Activated CD8-positive, alpha-beta memory T cell treated with anti-CD3 and anti-CD28 coated beads, Interleukin-2, amount 50 U/mL, for 1 hour (primary cell): ENCODE results near the gene USP17L12.
"Not testable (repeated sequence)": the region's sequence is repeated elsewhere in the genome, so short reads cannot be mapped to it uniquely, and the experiment has no call there.

Experiments used
- DNase-seq: peaks from one replicate; pipeline ENCODE4 v3.0.0-alpha.2; 2020; ENCODE audit errors: extremely low read depth

The USP17L12 gene, protein sequence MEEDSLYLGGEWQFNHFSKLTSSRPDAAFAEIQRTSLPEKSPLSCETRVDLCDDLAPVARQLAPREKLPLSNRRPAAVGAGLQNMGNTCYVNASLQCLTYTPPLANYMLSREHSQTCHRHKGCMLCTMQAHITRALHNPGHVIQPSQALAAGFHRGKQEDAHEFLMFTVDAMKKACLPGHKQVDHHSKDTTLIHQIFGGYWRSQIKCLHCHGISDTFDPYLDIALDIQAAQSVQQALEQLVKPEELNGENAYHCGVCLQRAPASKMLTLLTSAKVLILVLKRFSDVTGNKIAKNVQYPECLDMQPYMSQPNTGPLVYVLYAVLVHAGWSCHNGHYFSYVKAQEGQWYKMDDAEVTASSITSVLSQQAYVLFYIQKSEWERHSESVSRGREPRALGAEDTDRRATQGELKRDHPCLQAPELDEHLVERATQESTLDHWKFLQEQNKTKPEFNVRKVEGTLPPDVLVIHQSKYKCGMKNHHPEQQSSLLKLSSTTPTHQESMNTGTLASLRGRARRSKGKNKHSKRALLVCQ

DNA sequence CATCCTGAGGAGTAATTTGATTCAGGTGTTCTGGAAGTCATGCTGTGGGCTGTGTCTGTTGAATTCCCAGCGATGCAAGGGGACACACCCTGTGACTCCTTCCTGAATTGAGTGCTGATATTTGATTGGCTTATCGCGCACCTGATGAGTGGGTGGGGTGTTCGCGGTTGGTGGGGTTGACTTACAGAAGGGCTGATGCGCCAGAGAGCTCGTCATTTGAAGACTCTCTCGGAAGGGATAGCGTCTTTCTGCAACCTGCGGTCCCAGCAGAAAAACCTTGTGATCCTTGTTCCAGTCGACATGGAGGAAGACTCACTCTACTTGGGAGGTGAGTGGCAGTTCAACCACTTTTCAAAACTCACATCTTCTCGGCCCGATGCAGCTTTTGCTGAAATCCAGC is at the start of gene USP17L12:
Gene USP17L12 (plus strand): TSS at position 301 of the 400 bp plus-strand sequence. CDS start 0 bp downstream, at position 301.
- not testable (repeated sequence) for DNase-seq

DNA sequence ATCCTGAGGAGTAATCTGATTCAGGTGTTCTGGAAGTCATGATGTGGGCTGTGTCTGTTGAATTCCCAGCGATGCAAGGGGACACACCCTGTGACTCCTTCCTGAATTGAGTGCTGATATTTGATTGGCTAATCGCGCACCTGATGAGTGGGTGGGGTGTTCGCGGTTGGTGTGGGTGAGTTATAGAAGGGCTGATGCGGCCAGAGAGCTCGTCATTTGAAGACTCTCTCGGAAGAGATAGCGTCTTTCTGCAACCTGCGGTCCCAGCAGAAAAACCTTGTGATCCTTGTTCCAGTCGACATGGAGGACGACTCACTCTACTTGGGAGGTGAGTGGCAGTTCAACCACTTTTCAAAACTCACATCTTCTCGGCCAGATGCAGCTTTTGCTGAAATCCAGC is 9.6 kb upstream of the USP17L12 start, which contains the start of gene USP17L10:
Gene USP17L10 (plus strand): TSS at position 301 of the 400 bp plus-strand sequence. CDS start 0 bp downstream, at position 301.
- DNase-seq = not testable (repeated sequence)

DNA sequence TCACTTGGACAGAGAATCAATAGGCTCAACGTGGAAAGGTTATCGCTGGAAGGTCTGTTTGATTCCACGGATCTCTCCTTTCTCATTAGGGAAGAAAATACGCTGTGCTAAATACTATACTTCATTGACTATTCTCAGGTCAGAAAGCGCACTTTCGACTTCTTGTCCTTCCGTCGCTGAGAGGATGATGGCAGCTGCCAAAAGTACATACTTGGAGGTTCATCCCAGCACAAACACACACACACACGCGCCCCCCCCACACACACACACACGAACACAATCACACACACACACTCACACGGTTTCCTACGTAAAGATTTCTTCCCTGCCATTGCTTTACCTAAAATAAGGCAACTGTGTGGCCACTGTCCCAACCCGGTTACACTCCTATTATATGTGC is 5.3 kb upstream of the USP17L12 start:
- not testable (repeated sequence) for DNase-seq

DNA sequence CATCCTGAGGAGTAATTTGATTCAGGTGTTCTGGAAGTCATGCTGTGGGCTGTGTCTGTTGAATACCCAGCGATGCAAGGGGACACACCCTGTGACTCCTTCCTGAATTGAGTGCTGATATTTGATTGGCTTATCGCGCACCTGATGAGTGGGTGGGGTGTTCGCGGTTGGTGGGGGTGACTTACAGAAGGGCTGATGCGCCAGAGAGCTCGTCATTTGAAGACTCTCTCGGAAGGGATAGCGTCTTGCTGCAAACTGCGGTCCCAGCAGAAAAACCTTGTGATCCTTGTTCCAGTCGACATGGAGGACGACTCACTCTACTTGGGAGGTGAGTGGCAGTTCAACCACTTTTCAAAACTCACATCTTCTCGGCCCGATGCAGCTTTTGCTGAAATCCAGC is 4.8 kb upstream of the USP17L12 start, which contains the start of gene USP17L11:
Gene USP17L11 (plus strand): TSS at position 301 of the 400 bp plus-strand sequence. CDS start 0 bp downstream, at position 301.
- DNase-seq = not testable (repeated sequence)

DNA sequence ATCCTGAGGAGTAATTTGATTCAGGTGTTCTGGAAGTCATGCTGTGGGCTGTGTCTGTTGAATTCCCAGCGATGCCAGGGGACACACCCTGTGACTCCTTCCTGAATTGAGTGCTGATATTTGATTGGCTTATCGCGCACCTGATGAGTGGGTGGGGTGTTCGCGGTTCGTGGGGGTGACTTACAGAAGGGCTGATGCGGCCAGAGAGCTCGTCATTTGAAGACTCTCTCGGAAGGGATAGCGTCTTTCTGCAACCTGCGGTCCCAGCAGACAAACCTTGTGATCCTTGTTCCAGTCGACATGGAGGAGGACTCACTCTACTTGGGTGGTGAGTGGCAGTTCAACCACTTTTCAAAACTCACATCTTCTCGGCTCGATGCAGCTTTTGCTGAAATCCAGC is 4.6 kb downstream of the USP17L12 start, which contains the start of gene USP17L13:
Gene USP17L13 (plus strand): TSS at position 301 of the 400 bp plus-strand sequence. CDS start 0 bp downstream, at position 301.
- DNase-seq = not testable (repeated sequence)

DNA sequence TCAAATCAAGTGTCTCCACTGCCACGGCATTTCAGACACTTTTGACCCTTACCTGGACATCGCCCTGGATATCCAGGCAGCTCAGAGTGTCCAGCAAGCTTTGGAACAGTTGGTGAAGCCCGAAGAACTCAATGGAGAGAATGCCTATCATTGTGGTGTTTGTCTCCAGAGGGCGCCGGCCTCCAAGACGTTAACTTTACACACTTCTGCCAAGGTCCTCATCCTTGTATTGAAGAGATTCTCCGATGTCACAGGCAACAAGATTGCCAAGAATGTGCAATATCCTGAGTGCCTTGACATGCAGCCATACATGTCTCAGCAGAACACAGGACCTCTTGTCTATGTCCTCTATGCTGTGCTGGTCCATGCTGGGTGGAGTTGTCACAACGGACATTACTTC is 10.3 kb downstream of the USP17L12 start:
- DNase-seq = not testable (repeated sequence)

DNA sequence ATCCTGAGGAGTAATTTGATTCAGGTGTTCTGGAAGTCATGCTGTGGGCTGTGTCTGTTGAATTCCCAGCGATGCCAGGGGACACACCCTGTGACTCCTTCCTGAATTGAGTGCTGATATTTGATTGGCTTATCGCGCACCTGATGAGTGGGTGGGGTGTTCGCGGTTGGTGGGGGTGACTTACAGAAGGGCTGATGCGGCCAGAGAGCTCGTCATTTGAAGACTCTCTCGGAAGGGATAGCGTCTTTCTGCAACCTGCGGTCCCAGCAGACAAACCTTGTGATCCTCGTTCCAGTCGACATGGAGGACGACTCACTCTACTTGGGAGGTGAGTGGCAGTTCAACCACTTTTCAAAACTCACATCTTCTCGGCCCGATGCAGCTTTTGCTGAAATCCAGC is 14.1 kb downstream of the USP17L12 start, which contains the start of gene USP17L15:
Gene USP17L15 (plus strand): TSS at position 301 of the 400 bp plus-strand sequence. CDS start 0 bp downstream, at position 301.
- not testable (repeated sequence) for DNase-seq

DNA sequence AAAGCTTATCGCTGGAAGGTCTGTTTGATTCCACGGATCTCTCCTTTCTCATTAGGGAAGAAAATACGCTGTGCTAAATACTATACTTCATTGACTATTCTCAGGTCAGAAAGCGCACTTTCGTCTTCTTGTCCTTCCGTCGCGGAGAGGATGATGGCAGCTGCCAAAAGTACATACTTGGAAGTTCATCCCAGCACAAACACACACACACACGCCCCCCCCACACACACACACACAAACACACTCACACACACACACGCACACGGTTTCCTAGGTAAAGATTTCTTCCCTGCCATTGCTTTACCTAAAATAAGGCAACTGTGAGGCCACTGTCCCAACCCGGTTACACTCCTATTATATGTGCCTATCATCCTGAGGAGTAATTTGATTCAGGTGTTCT is 18.5 kb downstream of the USP17L12 start:
- DNase-seq = not testable (repeated sequence)

DNA sequence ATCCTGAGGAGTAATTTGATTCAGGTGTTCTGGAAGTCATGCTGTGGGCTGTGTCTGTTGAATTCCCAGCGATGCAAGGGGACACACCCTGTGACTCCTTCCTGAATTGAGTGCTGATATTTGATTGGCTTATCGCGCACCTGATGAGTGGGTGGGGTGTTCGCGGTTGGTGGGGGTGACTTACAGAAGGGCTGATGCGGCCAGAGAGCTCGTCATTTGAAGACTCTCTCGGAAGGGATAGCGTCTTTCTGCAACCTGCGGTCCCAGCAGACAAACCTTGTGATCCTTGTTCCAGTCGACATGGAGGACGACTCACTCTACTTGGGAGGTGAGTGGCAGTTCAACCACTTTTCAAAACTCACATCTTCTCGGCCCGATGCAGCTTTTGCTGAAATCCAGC is 23.6 kb downstream of the USP17L12 start, which contains the start of gene USP17L17:
Gene USP17L17 (plus strand): TSS at position 301 of the 400 bp plus-strand sequence. CDS start 0 bp downstream, at position 301.
- DNase-seq = not testable (repeated sequence)

DNA sequence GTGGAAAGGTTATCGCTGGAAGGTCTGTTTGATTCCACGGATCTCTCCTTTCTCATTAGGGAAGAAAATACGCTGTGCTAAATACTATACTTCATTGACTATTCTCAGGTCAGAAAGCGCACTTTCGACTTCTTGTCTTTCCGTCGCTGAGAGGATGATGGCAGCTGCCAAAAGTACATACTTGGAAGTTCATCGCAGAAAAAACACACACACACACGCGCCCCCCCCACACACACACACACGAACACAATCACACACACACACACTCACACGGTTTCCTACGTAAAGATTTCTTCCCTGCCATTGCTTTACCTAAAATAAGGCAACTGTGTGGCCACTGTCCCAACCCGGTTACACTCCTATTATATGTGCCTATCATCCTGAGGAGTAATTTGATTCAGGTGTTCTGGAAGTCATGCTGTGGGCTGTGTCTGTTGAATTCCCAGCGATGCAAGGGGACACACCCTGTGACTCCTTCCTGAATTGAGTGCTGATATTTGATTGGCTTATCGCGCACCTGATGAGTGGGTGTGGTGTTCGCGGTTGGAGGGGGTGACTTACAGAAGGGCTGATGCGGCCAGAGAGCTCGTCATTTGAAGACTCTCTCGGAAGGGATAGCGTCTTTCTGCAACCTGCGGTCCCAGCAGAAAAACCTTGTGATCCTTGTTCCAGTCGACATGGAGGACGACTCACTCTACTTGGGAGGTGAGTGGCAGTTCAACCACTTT is 28.2 kb downstream of the USP17L12 start, which contains the start of gene USP17L18:
Gene USP17L18 (plus strand): TSS at position 678 of the 728 bp plus-strand sequence. CDS start 0 bp downstream, at position 678.
- not testable (repeated sequence) for DNase-seq

DNA sequence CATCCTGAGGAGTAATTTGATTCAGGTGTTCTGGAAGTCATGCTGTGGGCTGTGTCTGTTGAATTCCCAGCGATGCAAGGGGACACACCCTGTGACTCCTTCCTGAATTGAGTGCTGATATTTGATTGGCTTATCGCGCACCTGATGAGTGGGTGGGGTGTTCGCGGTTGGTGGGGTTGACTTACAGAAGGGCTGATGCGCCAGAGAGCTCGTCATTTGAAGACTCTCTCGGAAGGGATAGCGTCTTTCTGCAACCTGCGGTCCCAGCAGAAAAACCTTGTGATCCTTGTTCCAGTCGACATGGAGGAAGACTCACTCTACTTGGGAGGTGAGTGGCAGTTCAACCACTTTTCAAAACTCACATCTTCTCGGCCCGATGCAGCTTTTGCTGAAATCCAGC is 33.1 kb downstream of the USP17L12 start, which contains the start of gene USP17L19:
Gene USP17L19 (plus strand): TSS at position 301 of the 400 bp plus-strand sequence. CDS start 0 bp downstream, at position 301.
- DNase-seq = not testable (repeated sequence)

DNA sequence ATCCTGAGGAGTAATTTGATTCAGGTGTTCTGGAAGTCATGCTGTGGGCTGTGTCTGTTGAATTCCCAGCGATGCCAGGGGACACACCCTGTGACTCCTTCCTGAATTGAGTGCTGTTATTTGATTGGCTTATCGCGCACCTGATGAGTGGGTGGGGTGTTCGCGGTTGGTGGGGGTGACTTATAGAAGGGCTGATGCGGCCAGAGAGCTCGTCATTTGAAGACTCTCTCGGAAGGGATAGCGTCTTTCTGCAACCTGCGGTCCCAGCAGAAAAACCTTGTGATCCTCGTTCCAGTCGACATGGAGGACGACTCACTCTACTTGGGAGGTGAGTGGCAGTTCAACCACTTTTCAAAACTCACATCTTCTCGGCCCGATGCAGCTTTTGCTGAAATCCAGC is 37.9 kb downstream of the USP17L12 start, which contains the start of gene USP17L20:
Gene USP17L20 (plus strand): TSS at position 301 of the 400 bp plus-strand sequence. CDS start 0 bp downstream, at position 301.
- not testable (repeated sequence) for DNase-seq

DNA sequence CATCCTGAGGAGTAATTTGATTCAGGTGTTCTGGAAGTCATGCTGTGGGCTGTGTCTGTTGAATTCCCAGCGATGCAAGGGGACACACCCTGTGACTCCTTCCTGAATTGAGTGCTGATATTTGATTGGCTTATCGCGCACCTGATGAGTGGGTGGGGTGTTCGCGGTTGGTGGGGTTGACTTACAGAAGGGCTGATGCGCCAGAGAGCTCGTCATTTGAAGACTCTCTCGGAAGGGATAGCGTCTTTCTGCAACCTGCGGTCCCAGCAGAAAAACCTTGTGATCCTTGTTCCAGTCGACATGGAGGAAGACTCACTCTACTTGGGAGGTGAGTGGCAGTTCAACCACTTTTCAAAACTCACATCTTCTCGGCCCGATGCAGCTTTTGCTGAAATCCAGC is 42.6 kb downstream of the USP17L12 start, which contains the start of gene USP17L21:
Gene USP17L21 (plus strand): TSS at position 301 of the 400 bp plus-strand sequence. CDS start 0 bp downstream, at position 301.
- not testable (repeated sequence) for DNase-seq

DNA sequence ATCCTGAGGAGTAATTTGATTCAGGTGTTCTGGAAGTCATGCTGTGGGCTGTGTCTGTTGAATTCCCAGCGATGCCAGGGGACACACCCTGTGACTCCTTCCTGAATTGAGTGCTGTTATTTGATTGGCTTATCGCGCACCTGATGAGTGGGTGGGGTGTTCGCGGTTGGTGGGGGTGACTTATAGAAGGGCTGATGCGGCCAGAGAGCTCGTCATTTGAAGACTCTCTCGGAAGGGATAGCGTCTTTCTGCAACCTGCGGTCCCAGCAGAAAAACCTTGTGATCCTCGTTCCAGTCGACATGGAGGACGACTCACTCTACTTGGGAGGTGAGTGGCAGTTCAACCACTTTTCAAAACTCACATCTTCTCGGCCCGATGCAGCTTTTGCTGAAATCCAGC is 47.4 kb downstream of the USP17L12 start, which contains the start of gene USP17L22:
Gene USP17L22 (plus strand): TSS at position 301 of the 400 bp plus-strand sequence. CDS start 0 bp downstream, at position 301.
- DNase-seq = not testable (repeated sequence)
